HG03025 (cell line): ENCODE results near the gene IGF1R.

Experiments
- ATAC-seq: cut with Tn5 transposase; IDR thresholded peaks from one replicate; pipeline ENCODE4 v1.9.1; 2021; ENCODE audit warnings: mild to moderate bottlenecking, moderate library complexity; ENCODE audit not compliant: unreplicated experiment, low FRiP score

Gene IGF1R

GRCh38 chr15:98738689-98739401 lies 90.5 kb downstream of the IGF1R start:
- no peak for ATAC-seq

GRCh38 chr15:98740295-98740694 lies 92.0 kb downstream of the IGF1R start:
- no peak for ATAC-seq

- ATAC-seq, result no peak
Observed at GRCh38 chr15:98740963-98741362, 92.6 kb downstream of the IGF1R start.

- no peak for ATAC-seq
Observed at GRCh38 chr15:98743177-98743576, 94.8 kb downstream of the IGF1R start.

- no peak for ATAC-seq
Observed at GRCh38 chr15:98744506-98744905, 96.2 kb downstream of the IGF1R start.

GRCh38 chr15:98745179-98745578 lies 96.8 kb downstream of the IGF1R start:
- no peak for ATAC-seq

GRCh38 chr15:98745650-98746374 lies 97.5 kb downstream of the IGF1R start:
- no peak for ATAC-seq

GRCh38 chr15:98746375-98747155 lies 98.2 kb downstream of the IGF1R start:
- ATAC-seq, result no peak

- no peak for ATAC-seq
Observed at GRCh38 chr15:98751767-98752166, 103.4 kb downstream of the IGF1R start.

GRCh38 chr15:98753726-98754656 lies 105.7 kb downstream of the IGF1R start:
- ATAC-seq, result no peak

GRCh38 chr15:98754657-98755022 lies 106.3 kb downstream of the IGF1R start:
- ATAC-seq, result no peak

GRCh38 chr15:98755138-98755537 lies 106.8 kb downstream of the IGF1R start:
- no peak for ATAC-seq

GRCh38 chr15:98755781-98756180 lies 107.4 kb downstream of the IGF1R start:
- ATAC-seq, result no peak

GRCh38 chr15:98758224-98758623 lies 109.9 kb downstream of the IGF1R start:
- no peak for ATAC-seq

- ATAC-seq, result no peak
Observed at GRCh38 chr15:98759277-98759676, 110.9 kb downstream of the IGF1R start.

GRCh38 chr15:98760112-98760826 lies 111.9 kb downstream of the IGF1R start:
- ATAC-seq, result no peak

GRCh38 chr15:98760975-98761374 lies 112.6 kb downstream of the IGF1R start:
- no peak for ATAC-seq

GRCh38 chr15:98763179-98763578 lies 114.8 kb downstream of the IGF1R start:
- no peak for ATAC-seq

GRCh38 chr15:98764291-98764690 lies 116.0 kb downstream of the IGF1R start:
- no peak for ATAC-seq

GRCh38 chr15:98765610-98766009 lies 117.3 kb downstream of the IGF1R start:
- no peak for ATAC-seq
